Mucosa of stomach (tissue), 1 donor: Measurements from ENCODE around the gene SH3RF3.

Experiments used
- H3K27me3 ChIP-seq: one replicate; pipeline ENCODE4 v1.7.0; 2013; ENCODE audit warnings: mild to moderate bottlenecking, low read length; ENCODE audit not compliant: control insufficient read depth, insufficient read depth
- H3K36me3 ChIP-seq: one replicate; pipeline ENCODE4 v1.7.0; 2013; ENCODE audit warnings: low read length; ENCODE audit not compliant: control insufficient read depth, insufficient read depth
- H3K4me1 ChIP-seq: one replicate; pipeline ENCODE4 v1.7.0; 2013; ENCODE audit warnings: mild to moderate bottlenecking, low read length; ENCODE audit not compliant: control insufficient read depth, insufficient read depth
- H3K4me3 ChIP-seq: one replicate; pipeline ENCODE4 v1.7.0; 2013; ENCODE audit warnings: low read length
- H3K9ac ChIP-seq: one replicate; pipeline ENCODE4 v1.7.0; 2013; ENCODE audit warnings: mild to moderate bottlenecking, low read length, moderate library complexity
- H3K9me3 ChIP-seq: one replicate; pipeline ENCODE4 v1.7.0; 2013; ENCODE audit warnings: mild to moderate bottlenecking, low read length, moderate library complexity; ENCODE audit not compliant: control insufficient read depth
- donor health status: Pancreatic carcinoma.

Gene SH3RF3

GRCh38 chr2:109480486-109481195 lies 351.6 kb downstream of the SH3RF3 start:
- H3K36me3 ChIP-seq: no peaks in the 10 kb centered on the region
- H3K27me3 ChIP-seq: no peaks in the 10 kb centered on the region
- H3K9me3 ChIP-seq: no peaks in the 10 kb centered on the region
- H3K9ac ChIP-seq: no peak overlapping the region
- no peaks in the 10 kb centered on the region for H3K4me1 ChIP-seq
- no peak overlapping the region for H3K4me3 ChIP-seq

- Histone ChIP-seq H3K27me3 (no peaks in the 10 kb centered on the region), H3K36me3 (no peaks in the 10 kb centered on the region), H3K9ac (no peak overlapping the region), H3K4me1 (no peaks in the 10 kb centered on the region), H3K4me3 (no peak overlapping the region), H3K9me3 (no peaks in the 10 kb centered on the region)
These were observed 352.2 kb downstream of the SH3RF3 start for GRCh38 chr2:109481196-109481555.

- Histone ChIP-seq H3K9ac (no peak overlapping the region), H3K4me1 (no peaks in the 10 kb centered on the region)
These were observed 352.6 kb downstream of the SH3RF3 start for GRCh38 chr2:109481599-109481998.

GRCh38 chr2:109482361-109482861 lies 353.4 kb downstream of the SH3RF3 start:
- Histone ChIP-seq H3K36me3 (no peaks in the 10 kb centered on the region), H3K9me3 (no peaks in the 10 kb centered on the region), H3K4me1 (no peaks in the 10 kb centered on the region), H3K4me3 (no peak overlapping the region), H3K9ac (no peak overlapping the region), H3K27me3 (no peaks in the 10 kb centered on the region)

More at GRCh38 chr2:109481599-109481998, 352.6 kb downstream of the SH3RF3 start:
- H3K36me3 ChIP-seq: no peaks in the 10 kb centered on the region
- H3K9me3 ChIP-seq: no peaks in the 10 kb centered on the region
- H3K4me3 ChIP-seq: no peak overlapping the region
- no peaks in the 10 kb centered on the region for H3K27me3 ChIP-seq

- Histone ChIP-seq H3K4me1 (no peaks in the 10 kb centered on the region), H3K4me3 (no peak overlapping the region), H3K9ac (no peak overlapping the region), H3K9me3 (no peaks in the 10 kb centered on the region), H3K27me3 (no peaks in the 10 kb centered on the region), H3K36me3 (no peaks in the 10 kb centered on the region)
These were observed 357.9 kb downstream of the SH3RF3 start for GRCh38 chr2:109486711-109487535.

GRCh38 chr2:109487536-109487869 lies 358.5 kb downstream of the SH3RF3 start:
- Histone ChIP-seq H3K9ac (no peak overlapping the region), H3K27me3 (no peaks in the 10 kb centered on the region), H3K36me3 (no peaks in the 10 kb centered on the region), H3K4me1 (no peaks in the 10 kb centered on the region), H3K9me3 (no peaks in the 10 kb centered on the region), H3K4me3 (no peak overlapping the region)

- H3K9me3 ChIP-seq: no peaks in the 10 kb centered on the region
- H3K4me3 ChIP-seq: no peak overlapping the region
- no peaks in the 10 kb centered on the region for H3K36me3 ChIP-seq
- no peaks in the 10 kb centered on the region for H3K27me3 ChIP-seq
- H3K9ac ChIP-seq: no peak overlapping the region
- no peaks in the 10 kb centered on the region for H3K4me1 ChIP-seq
These were observed 359.1 kb downstream of the SH3RF3 start for GRCh38 chr2:109487871-109488655.

- no peak overlapping the region for H3K4me3 ChIP-seq
- no peak overlapping the region for H3K9ac ChIP-seq
- no peaks in the 10 kb centered on the region for H3K4me1 ChIP-seq
- H3K27me3 ChIP-seq: no peaks in the 10 kb centered on the region
- H3K9me3 ChIP-seq: no peaks in the 10 kb centered on the region
- H3K36me3 ChIP-seq: no peaks in the 10 kb centered on the region
These were observed 360.3 kb downstream of the SH3RF3 start for GRCh38 chr2:109489296-109489695.

GRCh38 chr2:109493176-109493935 lies 364.4 kb downstream of the SH3RF3 start:
- Histone ChIP-seq H3K36me3 (no peaks in the 10 kb centered on the region), H3K9ac (no peak overlapping the region), H3K4me1 (peaks cover 15% of the 10 kb centered on the region), H3K27me3 (no peaks in the 10 kb centered on the region), H3K9me3 (no peaks in the 10 kb centered on the region), H3K4me3 (no peak overlapping the region)

GRCh38 chr2:109494351-109494750 lies 365.3 kb downstream of the SH3RF3 start:
- Histone ChIP-seq H3K4me1 (peaks cover 21% of the 10 kb centered on the region), H3K4me3 (no peak overlapping the region), H3K36me3 (no peaks in the 10 kb centered on the region), H3K9me3 (no peaks in the 10 kb centered on the region), H3K9ac (no peak overlapping the region), H3K27me3 (no peaks in the 10 kb centered on the region)

- Histone ChIP-seq H3K36me3 (no peaks in the 10 kb centered on the region), H3K27me3 (no peaks in the 10 kb centered on the region), H3K4me3 (no peak overlapping the region), H3K9ac (no peak overlapping the region), H3K9me3 (no peaks in the 10 kb centered on the region), H3K4me1 (peaks cover 31% of the 10 kb centered on the region)
These were observed 368.5 kb downstream of the SH3RF3 start for GRCh38 chr2:109497463-109497862.
